HepG2 (cell line): Measurements from ENCODE around the gene HES7. TPM values are rescaled to one million over a fixed set of nuclear protein-coding genes. Genes with fewer than 3 reads are reported as not detected.

Experiments used
- ATAC-seq: fragments of 200-7000 bp; cut with Tn5 transposase; 3 replicates; pipeline ENCODE4 v1.9.1; 2020; ENCODE audit warnings: mild to moderate bottlenecking, moderate library complexity
- BruUV-seq: library from RNA; stranded (reverse); fragments of 400-500 nt; replicated peaks from 2 replicates; lab custom pipeline; 2021; lab: Mats Ljungman, UMichigan
- CTCF ChIA-PET: fragments of 300-600 bp; formaldehyde crosslinking; extraction: SDS; loops from one replicate; lab custom pipeline; 2021; ENCODE audit warnings: low total read pairs, inconsistent platforms, low intra/inter-chr PET ratio; lab: Yijun Ruan, JAX
- POLR2A ChIA-PET: fragments of 350-600 bp; sonication (Branson Sonifier 250); formaldehyde crosslinking; loops from one replicate; lab custom pipeline; 2020; ENCODE audit warnings: antibody characterized with exemption, inconsistent platforms; lab: Yijun Ruan, JAX
- DNase-seq: peaks from one replicate; pipeline ENCODE4 v3.0.0-alpha.2; 2015; ENCODE audit warnings: low spot score
- FAIRE-seq: peaks from 3 replicates; lab custom pipeline; 2011; peaks lifted over from hg19 to GRCh38; lab: Jason Lieb, UNC
- H2AFZ ChIP-seq: one replicate; pipeline ENCODE4 v1.6.1; 2011; ENCODE audit warnings: low read length, inconsistent platforms
- H3K27ac ChIP-seq: fragments of 300-600 bp; 3 replicates; pipeline ENCODE4 v1.8.0; 2011; ENCODE audit warnings: mixed run types, mild to moderate bottlenecking, mixed read lengths, low read length, inconsistent platforms; ENCODE audit not compliant: insufficient read depth; ENCODE audit errors: extremely low read length
- H3K27me3 ChIP-seq, 2 experiments: fragments of 200-600 bp in 1 of 2; 2 replicates in 1 of 2; 3 replicates in 1 of 2; pipeline versions ENCODE4 v1.6.0 to v1.8.0; 2011; ENCODE audit warnings: low read length in 2 of 2, mild to moderate bottlenecking in 2 of 2, moderate library complexity in 2 of 2, inconsistent platforms in 1 of 2; ENCODE audit not compliant: insufficient read depth in 2 of 2, control insufficient read depth in 1 of 2
- H3K36me3 ChIP-seq, 2 experiments: fragments of 200-600 bp in 1 of 2; replicated peaks in 1 of 2; 2 replicates in 1 of 2; 3 replicates in 1 of 2; pipeline versions ENCODE4 v1.5.1 to v1.8.0; 2011; ENCODE audit warnings: low read length in 2 of 2, inconsistent platforms in 1 of 2; ENCODE audit not compliant: insufficient read depth in 2 of 2, control insufficient read depth in 1 of 2
- H3K4me1 ChIP-seq: 2 replicates; pipeline ENCODE4 v1.5.1; 2012; ENCODE audit warnings: low read length, inconsistent platforms; ENCODE audit not compliant: insufficient read depth
- H3K4me2 ChIP-seq: 2 replicates; pipeline ENCODE4 v1.6.0; 2011; ENCODE audit warnings: low read depth, low read length, inconsistent platforms
- H3K4me3 ChIP-seq, 3 experiments: fragments of 200-600 bp in 1 of 3; sonication (generic), shearing (Covaris generic) in 1 of 3; replicated peaks in 1 of 3; 2 replicates each; pipeline ENCODE4 v1.5.1; 2011 to 2016; ENCODE audit warnings: low read length in 3 of 3, inconsistent platforms in 2 of 3, low read depth in 2 of 3, mild to moderate bottlenecking in 2 of 3, control low read depth in 1 of 3, mixed read lengths in 1 of 3; ENCODE audit not compliant: insufficient read depth in 1 of 3
- H3K79me2 ChIP-seq: one replicate; pipeline ENCODE4 v1.6.1; 2011; ENCODE audit warnings: low read length, inconsistent platforms; ENCODE audit not compliant: insufficient read depth
- H3K9ac ChIP-seq: 2 replicates; pipeline ENCODE4 v1.6.0; 2011; ENCODE audit warnings: mild to moderate bottlenecking, low read depth, low read length, inconsistent platforms; ENCODE audit not compliant: insufficient read depth
- H3K9me3 ChIP-seq: 2 replicates; pipeline ENCODE4 v1.5.1; 2012; ENCODE audit warnings: mild to moderate bottlenecking, low read length
- H4K20me1 ChIP-seq: 2 replicates; pipeline ENCODE4 v1.6.0; 2011; ENCODE audit warnings: inconsistent platforms, mild to moderate bottlenecking, low read length, moderate library complexity; ENCODE audit not compliant: insufficient read depth
- BCL3 ChIP-seq: sonication (generic); formaldehyde crosslinking; IDR thresholded peaks from 2 replicates; pipeline ENCODE4 v1.5.1; 2020; ENCODE audit warnings: mild to moderate bottlenecking, missing genetic modification reagents, moderate library complexity
- FOXP1 ChIP-seq, 2 experiments: fragments of 450-650 bp in 1 of 2; IDR thresholded peaks; 2 replicates each; pipeline ENCODE4 v1.6.1; 2017 to 2018; ENCODE audit warnings: antibody characterized with exemption in 1 of 2
- HDAC1 ChIP-seq: sonication (generic); formaldehyde crosslinking; IDR thresholded peaks from 2 replicates; pipeline ENCODE4 v1.5.1; 2020; ENCODE audit warnings: mild to moderate bottlenecking, missing genetic modification reagents
- KLF15 ChIP-seq: sonication (generic); formaldehyde crosslinking; IDR thresholded peaks from 2 replicates; pipeline ENCODE4 v1.8.1; 2023; ENCODE audit warnings: borderline replicate concordance, mild to moderate bottlenecking, inconsistent platforms, missing genetic modification reagents, mixed read lengths
- LRRFIP1 ChIP-seq: sonication (generic); formaldehyde crosslinking; conservative IDR thresholded peaks from 2 replicates; pipeline ENCODE4 v1.4.0; 2020; ENCODE audit warnings: missing genetic modification reagents
- MED13 ChIP-seq: sonication (generic); formaldehyde crosslinking; IDR thresholded peaks from 2 replicates; pipeline ENCODE4 v1.5.0; 2020; ENCODE audit warnings: missing genetic modification reagents
- MIXL1 ChIP-seq: IDR thresholded peaks from 2 replicates; pipeline ENCODE4 v1.6.1; 2016
- NR2F2 ChIP-seq: IDR thresholded peaks from 2 replicates; pipeline ENCODE4 v1.6.1; 2012; ENCODE audit warnings: low read depth, inconsistent platforms, borderline replicate concordance
- SMC3 ChIP-seq: IDR thresholded peaks from 2 replicates; pipeline ENCODE4 v1.6.1; 2011; ENCODE audit warnings: low read length, improper control_type of control experiment
- TBP ChIP-seq: sonication (generic); formaldehyde crosslinking; IDR thresholded peaks from 2 replicates; pipeline ENCODE4 v1.5.0; 2020; ENCODE audit warnings: missing genetic modification reagents
- UBTF ChIP-seq: sonication (generic); formaldehyde crosslinking; IDR thresholded peaks from 2 replicates; pipeline ENCODE4 v1.4.0; 2020; ENCODE audit warnings: mild to moderate bottlenecking, missing genetic modification reagents
- ZNF329 ChIP-seq: sonication (generic); formaldehyde crosslinking; IDR thresholded peaks from 2 replicates; pipeline ENCODE4 v1.9.0; 2021; ENCODE audit warnings: low read depth, mild to moderate bottlenecking, missing genetic modification reagents
- ZNF331 ChIP-seq: sonication (generic); formaldehyde crosslinking; IDR thresholded peaks from 2 replicates; pipeline ENCODE4 v1.4.0; 2020; ENCODE audit warnings: missing genetic modification reagents
- WGBS: methylation state at CpG from one replicate; pipeline ENCODE4 v1.1.6; 2017; ENCODE audit warnings: low lambda C conversion rate; 5-methylcytosine and 5-hydroxymethylcytosine counted together
- in situ Hi-C: cut with HindIII; loops from 2 replicates; pipeline ENCODE4 v1.10.0; 2017; ENCODE audit warnings: low pct_unique_long_range_greater_than_20kb; ENCODE audit not compliant: extremely low pct_ligation_motif_present
- intact Hi-C: fragments of 100-400 bp; cut with micrococcal nuclease; formaldehyde crosslinking; loops from one replicate; pipeline ENCODE4 v1.10.0; 2022; ENCODE audit not compliant: unreplicated experiment
- polyA plus RNA-seq, 8 experiments: library from polyadenylated mRNA; depleted of rRNA in 3 of 8; stranded (reverse) in 7 of 8; unstranded in 1 of 8; fragments of >200 nt; fragmentation: Illumina TruSeq in 4 of 8; extraction: Trizol in 4 of 8; gene quantifications; 2 replicates each; pipeline versions ENCODE4 v1.2.1 to v1.2.3, GENCODE V29; 2011 to 2016; ENCODE audit warnings: low read depth in 4 of 8, missing spikeins in 1 of 8, mixed read lengths in 1 of 8; ENCODE audit not compliant: insufficient read depth in 1 of 8
- total RNA-seq, 5 experiments: library from RNA; depleted of rRNA; stranded (reverse); fragments of >200 nt; fragmentation: Illumina TruSeq; extraction: Trizol; gene quantifications; 2 replicates each; pipeline ENCODE4 v1.2.3, GENCODE V29; 2016; ENCODE audit warnings: low read depth in 1 of 5

Gene HES7
- total and polyA plus RNA-seq, 2 of the 13 experiments (the other 11 are each of a cell fraction or from before 2014, with no cell fraction given): not detected

GRCh38 chr17:8120520-8121406 lies 3.1 kb downstream of the HES7 start (continued):
- TF ChIP-seq KLF15 (CRISPR knock-in tag) (no peak), LRRFIP1 (no peak), ZNF329 (no peak; the same call in 1 of the 2 replicates), MED13 (no peak), TBP (CRISPR knock-in tag) (no peak)

GRCh38 chr17:8119581-8120519 lies 4.1 kb downstream of the HES7 start:
- H3K9ac ChIP-seq: peak overlapping the region; percentile 31
- peak; percentile 28 for ATAC-seq
- TF ChIP-seq FOXP1 (IDR thresholded peaks at IDR 0.05) (no peak), FOXP1 (CRISPR knock-in tag; IDR thresholded peaks at IDR 0.05) (peak; percentile 26; the same call in 1 of the 2 replicates), NR2F2 (peak; percentile 50; the same call in 1 of the 2 replicates), ZNF331 (CRISPR knock-in tag) (peak; percentile 86), MIXL1 (CRISPR knock-in tag) (peak; percentile 60), HDAC1 (CRISPR knock-in tag) (peak; percentile 29; the same call in 1 of the 2 replicates), SMC3 (0 out of 2 replicates have a peak, but pooled peaks have one; percentile 10), BCL3 (CRISPR knock-in tag) (no peak), UBTF (peak; percentile 34; the same call in 1 of the 2 replicates)

More at GRCh38 chr17:8119581-8120519, 4.1 kb downstream of the HES7 start:
- H4K20me1 ChIP-seq: peaks cover 13% of the 10 kb centered on the region; the same call in 1 of the 2 replicates
- no TSS peak for BruUV-seq
- in situ Hi-C loops (loop anchor here (5.0 to 10.0 kb wide), 4 partner anchors 37 to 182 kb away; no protein-coding TSS in a partner anchor), intact Hi-C loops (loop anchor here (1.0 to 5.0 kb wide), 5 partner anchors 25 to 102 kb away; no protein-coding TSS in a partner anchor)
- ChIA-PET CTCF (interaction anchor here (1.6 kb wide), 1 partner anchor 26 kb away, joined by 12 read pairs; no protein-coding TSS in a partner anchor), POLR2A (interaction anchor here (0.7 to 5.1 kb wide), 12 partner anchors 15 to 175 kb away, joined by 3 to 35 read pairs (median 5); partner anchors contain the start of genes BORCS6, CTC1 and SLC25A35)
- H3K27me3 ChIP-seq: peaks cover 6 to 58% of the 10 kb centered on the region in 2 experiments
- peak overlapping the region; percentile 100 for H3K4me2 ChIP-seq
- peak overlapping the region; percentile 33 for H3K27ac ChIP-seq
- H3K79me2 ChIP-seq: no peaks in the 10 kb centered on the region
- H3K9me3 ChIP-seq: no peaks in the 10 kb centered on the region
- FAIRE-seq: peak; percentile 80
- H3K4me1 ChIP-seq: peaks cover 61% of the 10 kb centered on the region
- H3K36me3 ChIP-seq: no peaks in the 10 kb centered on the region
- peak overlapping the region; percentile 68 to 95 (median 94) for H3K4me3 ChIP-seq
- DNase-seq: peak; percentile 93
- no peak overlapping the region for H2AFZ ChIP-seq
- WGBS: 1% methylated on average over 24 of the region's 28 CpGs
